ENCODE results near the gene F8. TPM values are rescaled to one million over a fixed set of nuclear protein-coding genes. Genes with fewer than 3 reads are reported as not detected.

The F8 gene
- total RNA-seq, 1 experiment from 2014 or later = 12.4 TPM

DNA sequence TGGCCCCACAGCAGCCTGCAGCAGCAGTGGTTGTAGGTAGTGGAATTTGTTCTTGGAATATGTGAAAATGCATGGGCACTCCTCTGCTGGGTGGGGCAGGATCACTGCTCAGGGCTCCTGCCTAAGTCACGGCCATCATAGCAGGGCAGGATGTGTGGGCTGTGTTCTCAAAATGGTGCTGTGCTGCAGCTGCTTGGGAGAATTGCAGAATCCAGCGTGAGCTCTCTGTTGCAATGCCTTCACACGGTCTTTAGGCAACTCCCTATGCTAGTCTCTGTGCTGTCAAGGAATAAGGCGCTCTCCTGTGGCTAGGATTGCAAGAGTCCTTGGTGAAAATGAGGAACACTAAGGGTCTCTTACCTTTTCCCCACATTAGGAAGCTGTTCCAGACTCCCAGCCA lies 42.9 kb downstream of the F8 start:
- in situ Hi-C loops (cut with HindIII; ENCODE audit: low pct_unique_long_range_greater_than_20kb, low sequenced_read_pairs) (no loop called here), intact Hi-C loops (cut with micrococcal nuclease; ENCODE audit: unreplicated experiment) (loop anchor here (2.0 to 10.0 kb wide), 3 partner anchors 61 to 235 kb away; partner anchors contain the start of gene VBP1)
- Histone ChIP-seq H3K4me3 (ENCODE audit: low read depth in 2 of 2, low read length in 2 of 2) (no peak overlapping the region), H3K36me3 (ENCODE audit: control insufficient read depth, insufficient read depth, low read length) (no peaks in the 10 kb centered on the region), H3K4me1 (ENCODE audit: control insufficient read depth, insufficient read depth, low read length) (peaks cover 4% of the 10 kb centered on the region; the same call in 1 of the 2 replicates), H3K9me3 (ENCODE audit: control insufficient read depth, insufficient read depth, low read depth, low read length) (no peaks in the 10 kb centered on the region), H3K27ac (ENCODE audit: low read length) (no peak overlapping the region), H3K27me3 (ENCODE audit: control insufficient read depth, insufficient read depth, low read length) (no peaks in the 10 kb centered on the region)
- ATAC-seq (no peak), DNase-seq (ENCODE audit: low read depth, low spot score) (no peak)
- ChIA-PET CTCF (interaction anchor here (0.6 to 1.0 kb wide), 2 partner anchors 62 to 89 kb away, joined by 4 to 7 read pairs; no protein-coding TSS in a partner anchor), POLR2A (no interaction called here)
- no TSS peak for BruUV-seq (replicated peaks)
- TF ChIP-seq TCF7L2 (IDR thresholded peaks at IDR 0.05; ENCODE audit: low read depth, low read length) = no peak
- TF ChIP-seq SIN3A (IDR thresholded peaks at IDR 0.05; ENCODE audit: borderline replicate concordance, insufficient read depth, low read depth, low read length) = no peak
- no peak for TF ChIP-seq POLR2AphosphoS5 (IDR thresholded peaks at IDR 0.05; ENCODE audit: low read depth, low read length)
- TF ChIP-seq, protein P1, sequence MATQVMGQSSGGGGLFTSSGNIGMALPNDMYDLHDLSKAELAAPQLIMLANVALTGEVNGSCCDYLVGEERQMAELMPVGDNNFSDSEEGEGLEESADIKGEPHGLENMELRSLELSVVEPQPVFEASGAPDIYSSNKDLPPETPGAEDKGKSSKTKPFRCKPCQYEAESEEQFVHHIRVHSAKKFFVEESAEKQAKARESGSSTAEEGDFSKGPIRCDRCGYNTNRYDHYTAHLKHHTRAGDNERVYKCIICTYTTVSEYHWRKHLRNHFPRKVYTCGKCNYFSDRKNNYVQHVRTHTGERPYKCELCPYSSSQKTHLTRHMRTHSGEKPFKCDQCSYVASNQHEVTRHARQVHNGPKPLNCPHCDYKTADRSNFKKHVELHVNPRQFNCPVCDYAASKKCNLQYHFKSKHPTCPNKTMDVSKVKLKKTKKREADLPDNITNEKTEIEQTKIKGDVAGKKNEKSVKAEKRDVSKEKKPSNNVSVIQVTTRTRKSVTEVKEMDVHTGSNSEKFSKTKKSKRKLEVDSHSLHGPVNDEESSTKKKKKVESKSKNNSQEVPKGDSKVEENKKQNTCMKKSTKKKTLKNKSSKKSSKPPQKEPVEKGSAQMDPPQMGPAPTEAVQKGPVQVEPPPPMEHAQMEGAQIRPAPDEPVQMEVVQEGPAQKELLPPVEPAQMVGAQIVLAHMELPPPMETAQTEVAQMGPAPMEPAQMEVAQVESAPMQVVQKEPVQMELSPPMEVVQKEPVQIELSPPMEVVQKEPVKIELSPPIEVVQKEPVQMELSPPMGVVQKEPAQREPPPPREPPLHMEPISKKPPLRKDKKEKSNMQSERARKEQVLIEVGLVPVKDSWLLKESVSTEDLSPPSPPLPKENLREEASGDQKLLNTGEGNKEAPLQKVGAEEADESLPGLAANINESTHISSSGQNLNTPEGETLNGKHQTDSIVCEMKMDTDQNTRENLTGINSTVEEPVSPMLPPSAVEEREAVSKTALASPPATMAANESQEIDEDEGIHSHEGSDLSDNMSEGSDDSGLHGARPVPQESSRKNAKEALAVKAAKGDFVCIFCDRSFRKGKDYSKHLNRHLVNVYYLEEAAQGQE (IDR thresholded peaks at IDR 0.05; ENCODE audit: insufficient read depth in 1 of 2, low read depth in 2 of 2, low read length in 1 of 2) = no peak
- no peak for TF ChIP-seq CTCF (IDR thresholded peaks at IDR 0.05)

DNA sequence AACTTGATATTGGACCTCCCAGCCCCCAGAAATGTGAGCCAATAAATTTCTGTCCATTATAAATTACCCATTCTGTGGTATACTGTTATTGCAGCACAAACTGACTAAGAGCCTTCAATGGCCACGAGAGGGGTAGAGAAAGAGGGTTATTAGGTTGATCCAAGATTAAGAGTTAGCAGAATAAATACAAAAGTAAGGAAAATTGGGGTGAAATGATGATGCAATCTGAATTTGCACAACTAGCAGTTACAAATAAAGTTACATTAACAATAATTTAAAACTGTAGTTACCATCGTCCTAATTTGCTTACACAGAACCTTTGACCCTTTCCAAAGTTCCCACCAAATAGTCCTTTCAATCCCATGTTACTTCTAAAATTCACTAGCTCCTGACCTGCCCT lies 54.2 kb downstream of the F8 start:
- ChIA-PET CTCF (no interaction called here), POLR2A (no interaction called here)
- no peaks in the 10 kb centered on the region for H3K4me1 ChIP-seq (ENCODE audit: control insufficient read depth, insufficient read depth, low read length)
- no peak overlapping the region for H3K4me3 ChIP-seq (ENCODE audit: low read depth in 2 of 2, low read length in 2 of 2)
- no peak for DNase-seq (ENCODE audit: low read depth, low spot score)
- BruUV-seq (replicated peaks) = no TSS peak
- H3K9me3 ChIP-seq (ENCODE audit: control insufficient read depth, insufficient read depth, low read depth, low read length) = no peaks in the 10 kb centered on the region
- intact Hi-C loops (cut with micrococcal nuclease; ENCODE audit: unreplicated experiment) (no loop called here), in situ Hi-C loops (cut with HindIII; ENCODE audit: low pct_unique_long_range_greater_than_20kb, low sequenced_read_pairs) (no loop called here)
- no peaks in the 10 kb centered on the region for H3K36me3 ChIP-seq (ENCODE audit: control insufficient read depth, insufficient read depth, low read length)
- TF ChIP-seq, protein P1 (IDR thresholded peaks at IDR 0.05; ENCODE audit: insufficient read depth in 1 of 2, low read depth in 2 of 2, low read length in 1 of 2) = no peak
- TF ChIP-seq TCF7L2 (IDR thresholded peaks at IDR 0.05; ENCODE audit: low read depth, low read length) = no peak
- no peak for TF ChIP-seq POLR2AphosphoS5 (IDR thresholded peaks at IDR 0.05; ENCODE audit: low read depth, low read length)
- no peak for TF ChIP-seq CTCF (IDR thresholded peaks at IDR 0.05)
- no peak for TF ChIP-seq SIN3A (IDR thresholded peaks at IDR 0.05; ENCODE audit: borderline replicate concordance, insufficient read depth, low read depth, low read length)
- no peak overlapping the region for H3K27ac ChIP-seq (ENCODE audit: low read length)
- no peak for ATAC-seq
- no peaks in the 10 kb centered on the region for H3K27me3 ChIP-seq (ENCODE audit: control insufficient read depth, insufficient read depth, low read length)
